ENCODE measurements around the gene ZNF407.
"Not testable (repeated sequence)": the region's sequence is repeated elsewhere in the genome, so short reads cannot be mapped to it uniquely, and the experiment has no call there.

ZNF407 gene

DNA sequence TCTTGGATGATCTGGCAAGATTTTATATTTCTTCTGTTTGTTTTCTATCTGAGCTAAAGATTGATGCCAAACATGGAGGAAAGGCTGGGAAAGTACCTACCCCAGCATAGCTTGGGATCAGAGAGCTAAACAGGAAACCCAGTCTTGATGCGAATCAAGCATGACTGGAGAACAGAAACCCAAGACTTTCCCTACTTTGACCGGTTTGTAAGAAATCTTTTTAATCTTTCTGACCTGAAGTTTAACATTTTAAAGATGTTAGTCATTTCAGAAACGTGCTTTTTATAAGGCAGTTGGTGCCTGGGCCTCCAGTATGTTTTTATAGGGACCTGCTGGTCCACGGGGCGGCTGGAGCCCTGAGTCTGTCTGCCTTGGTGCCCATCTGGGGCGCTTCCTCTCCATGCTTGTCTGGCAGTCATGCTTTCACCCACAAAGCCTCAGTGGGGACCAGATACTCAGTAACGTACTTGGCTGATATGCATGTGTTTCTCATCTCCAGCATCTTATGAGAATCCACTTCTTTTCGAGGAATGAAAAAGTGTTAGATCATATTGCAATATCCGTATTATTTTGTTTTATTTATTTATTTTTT lies 344.7 kb downstream of the ZNF407 start:
- no peak for DNase-seq

DNA sequence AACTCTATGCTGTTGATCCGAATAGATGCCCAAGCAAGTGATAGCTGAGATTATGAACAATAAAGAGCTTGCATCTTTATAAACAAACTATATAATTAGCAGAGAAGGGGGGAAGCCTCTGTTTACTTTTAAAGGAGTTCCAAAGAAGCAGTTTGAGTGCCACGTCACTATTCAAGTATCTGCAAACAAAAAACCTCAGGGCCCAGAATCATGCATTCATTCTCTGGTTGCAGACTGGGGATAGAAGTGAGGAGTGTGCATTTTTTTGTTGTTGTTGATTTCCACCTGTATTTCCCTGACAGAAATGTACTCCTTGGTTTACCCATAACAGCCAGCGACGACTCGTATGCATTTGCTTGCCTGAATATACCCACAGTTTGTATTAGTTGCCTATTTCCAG lies 347.0 kb downstream of the ZNF407 start:
- no peak for DNase-seq

DNA sequence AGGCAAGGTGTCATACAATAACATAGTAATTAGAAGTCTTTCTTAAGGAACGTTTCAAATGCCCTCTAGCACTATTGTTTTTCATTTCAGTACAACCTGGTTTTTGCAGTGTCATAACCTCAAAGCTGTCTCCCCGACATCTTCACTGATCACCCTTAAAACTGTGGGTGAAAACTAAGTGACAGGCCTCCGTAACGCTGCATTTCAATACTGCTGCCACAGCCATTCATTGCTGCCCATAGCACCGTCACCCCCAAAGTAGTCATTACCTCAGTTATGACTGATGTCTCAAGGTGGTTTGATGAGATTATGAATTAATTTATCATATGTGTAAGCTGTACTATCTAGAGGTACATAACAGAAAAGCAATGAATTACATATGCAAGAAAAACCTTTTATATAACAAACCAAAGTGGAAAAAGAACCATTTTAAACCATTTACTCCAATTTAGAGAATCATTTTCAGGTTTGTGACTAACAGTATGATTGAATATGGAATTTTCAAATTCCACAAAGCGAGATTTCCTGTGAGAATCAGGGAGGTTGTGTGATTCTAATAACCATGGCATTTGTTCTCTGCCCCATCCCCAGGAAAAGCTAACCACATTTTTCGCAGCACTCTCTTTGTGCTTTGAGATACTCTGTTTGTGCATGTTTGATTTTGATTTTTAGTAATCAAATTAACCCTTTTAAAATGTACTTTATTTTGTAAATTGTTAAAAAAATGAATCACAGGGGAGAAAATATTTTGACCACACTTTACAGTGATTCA lies 348.3 kb downstream of the ZNF407 start:
- DNase-seq = no peak

DNA sequence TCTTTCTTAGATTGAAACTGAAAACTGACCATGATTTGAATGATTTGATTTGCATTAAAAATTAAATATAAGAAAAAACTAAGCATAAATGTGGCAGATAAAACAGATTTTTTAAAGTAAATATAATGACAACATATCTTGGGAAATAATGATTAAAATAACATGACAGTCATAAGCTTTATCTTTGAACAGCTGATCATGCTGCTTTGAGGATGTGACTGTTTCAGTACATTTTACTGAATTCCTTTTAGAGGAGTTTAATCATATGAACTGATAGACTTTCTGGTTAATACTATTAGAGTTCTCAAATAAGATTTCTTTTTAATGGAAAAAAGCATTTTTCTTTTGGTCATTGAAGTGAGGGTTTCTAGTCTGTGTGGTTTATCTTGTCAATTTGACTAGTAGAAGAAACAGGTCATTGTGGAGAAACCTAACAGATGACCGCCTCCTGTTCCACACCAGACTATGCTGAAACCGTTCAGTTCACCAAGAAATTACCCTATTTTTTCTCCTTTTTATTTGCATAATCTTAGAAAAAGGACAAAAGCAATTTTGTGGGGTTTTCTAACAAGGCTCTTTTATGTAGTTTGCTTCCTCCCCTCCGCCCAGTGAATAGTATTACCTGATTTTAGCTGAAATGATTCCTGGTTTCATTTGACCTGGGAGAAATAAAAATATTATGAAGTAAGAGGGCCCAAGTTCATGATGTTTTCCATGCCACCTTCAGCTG lies 349.1 kb downstream of the ZNF407 start:
- DNase-seq = no peak

DNA sequence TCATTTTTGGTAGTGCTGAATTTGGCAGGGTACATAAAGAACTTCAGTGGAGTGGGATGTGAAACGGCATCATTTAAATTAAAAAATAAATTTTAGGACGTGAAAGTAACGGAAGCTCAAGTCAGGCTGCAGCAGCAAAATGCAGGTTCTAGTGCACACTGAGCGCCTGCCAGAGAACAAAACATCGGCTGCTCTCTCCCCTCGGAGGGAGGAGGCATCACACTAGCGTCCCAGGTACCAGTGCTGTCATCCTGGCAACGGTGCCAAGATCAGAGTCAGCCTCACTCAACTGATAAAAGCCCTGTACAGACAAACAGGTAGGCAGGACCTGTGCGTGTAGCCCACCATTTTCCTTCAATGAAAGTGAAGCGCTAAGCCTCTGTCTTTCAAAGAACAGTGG lies 349.7 kb downstream of the ZNF407 start:
- DNase-seq = no peak

DNA sequence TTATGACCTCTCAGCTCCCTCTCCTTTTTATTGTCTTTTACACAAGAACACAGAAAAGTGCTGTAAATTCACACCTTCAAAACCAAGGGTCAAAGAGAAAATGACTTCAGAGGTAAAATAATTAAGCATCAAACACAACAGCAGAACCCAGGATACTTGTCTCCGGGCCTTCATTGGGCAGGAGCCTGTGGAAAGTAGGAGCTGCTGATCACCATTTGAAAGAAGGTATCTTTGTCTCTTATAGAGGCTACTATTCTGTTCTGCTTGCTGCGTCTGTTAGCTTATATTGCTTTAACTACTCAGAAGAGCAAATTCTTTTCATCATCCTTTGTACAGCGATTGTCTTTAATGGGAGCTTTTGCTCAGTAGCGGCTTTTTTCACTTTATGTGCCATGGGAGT lies 350.2 kb downstream of the ZNF407 start:
- no peak for DNase-seq

DNA sequence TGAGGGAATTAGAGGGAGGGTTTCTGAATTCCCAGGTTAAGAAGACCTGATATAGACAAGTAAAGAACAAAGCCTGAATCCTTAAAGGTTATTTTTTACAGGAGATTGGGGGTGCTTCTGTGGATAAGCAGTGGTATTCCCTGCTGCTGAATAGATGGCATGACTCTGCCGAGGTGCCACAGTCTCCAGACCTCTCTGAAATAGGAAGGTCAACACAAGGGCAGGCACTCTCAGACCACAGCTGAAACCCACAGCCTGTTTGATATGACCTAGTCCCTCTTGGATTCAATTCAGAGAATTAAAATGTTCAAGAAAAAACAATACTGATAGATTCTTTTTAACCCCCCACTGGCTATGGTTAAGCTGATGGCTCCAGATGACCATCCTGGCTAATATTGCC lies 351.9 kb downstream of the ZNF407 start:
- no peak for DNase-seq

DNA sequence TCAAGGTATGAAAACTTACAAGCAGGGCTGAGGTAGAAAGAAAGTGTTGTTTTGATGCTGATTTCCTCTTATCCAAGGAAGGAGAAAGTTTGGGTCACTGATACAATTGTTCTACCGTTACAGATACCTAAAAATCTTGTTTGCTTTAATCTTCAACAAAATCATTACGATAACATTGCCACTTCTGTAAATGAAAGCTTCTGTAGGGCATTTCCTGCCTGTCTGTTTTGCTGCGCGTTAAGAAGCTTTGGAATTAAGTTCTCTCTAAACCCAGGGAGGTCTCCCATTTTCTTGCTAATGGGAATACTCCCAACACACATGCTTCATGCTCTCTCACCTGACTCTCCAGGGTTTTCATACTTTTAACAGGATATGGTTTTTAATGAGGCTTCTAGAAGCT lies 352.8 kb downstream of the ZNF407 start:
- DNase-seq = no peak

DNA sequence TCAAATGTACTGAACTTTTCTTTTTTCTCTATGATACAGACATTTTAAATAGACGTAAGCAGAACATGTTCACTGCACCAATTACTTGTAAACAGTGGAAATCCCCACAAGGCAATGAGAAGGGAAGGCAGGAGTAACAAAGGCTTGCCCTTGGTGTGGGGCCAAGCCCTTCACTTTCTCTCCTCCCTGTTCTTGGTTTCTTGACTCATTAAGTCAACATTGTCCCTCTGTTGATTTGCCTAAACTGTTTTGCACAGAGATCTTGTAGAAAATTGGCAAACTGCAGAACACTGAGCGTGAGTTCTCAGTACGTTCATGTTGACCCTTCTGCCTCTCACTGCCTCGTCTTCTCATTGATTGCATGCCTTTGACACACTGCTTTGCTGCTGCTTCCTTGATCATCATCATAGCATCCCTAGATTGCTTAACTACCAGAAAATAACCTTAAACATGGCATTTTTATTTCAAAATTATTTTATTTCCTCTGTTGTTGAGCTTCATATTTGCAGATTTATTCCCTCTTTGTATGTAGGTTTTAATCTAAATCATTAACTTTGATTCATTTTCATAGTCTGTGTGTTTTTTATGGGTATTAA lies 353.6 kb downstream of the ZNF407 start:
- no peak for DNase-seq

DNA sequence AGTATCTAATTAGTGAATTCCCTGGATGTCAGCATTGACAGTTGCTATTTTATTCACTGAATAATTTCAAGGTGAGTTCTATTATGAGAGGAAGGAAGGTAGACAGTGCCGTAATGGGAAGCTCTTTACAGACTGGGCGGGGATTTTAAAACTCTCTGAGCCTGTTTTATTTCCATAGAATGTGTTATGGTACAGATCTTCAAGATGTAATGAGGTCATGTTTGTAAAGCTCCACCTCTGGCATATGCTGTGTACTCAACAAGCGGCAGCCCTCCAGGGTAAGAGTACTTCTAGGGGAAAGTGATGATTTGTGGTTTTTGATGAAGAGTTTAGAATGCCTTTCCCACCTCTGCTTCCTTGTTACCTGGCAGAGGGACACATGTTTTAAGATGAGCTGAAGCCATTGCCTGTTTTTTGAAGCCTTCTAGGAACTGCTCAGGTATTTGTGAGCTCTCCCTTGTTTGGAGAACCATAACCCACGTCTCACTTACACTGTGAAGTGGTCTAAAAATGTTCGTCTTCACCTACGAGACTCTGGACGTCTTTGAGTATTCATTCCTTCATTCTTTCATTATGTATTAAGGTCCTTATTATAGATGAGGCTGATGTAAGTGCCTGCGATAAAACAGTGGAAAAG lies 360.0 kb downstream of the ZNF407 start:
- DNase-seq = no peak

DNA sequence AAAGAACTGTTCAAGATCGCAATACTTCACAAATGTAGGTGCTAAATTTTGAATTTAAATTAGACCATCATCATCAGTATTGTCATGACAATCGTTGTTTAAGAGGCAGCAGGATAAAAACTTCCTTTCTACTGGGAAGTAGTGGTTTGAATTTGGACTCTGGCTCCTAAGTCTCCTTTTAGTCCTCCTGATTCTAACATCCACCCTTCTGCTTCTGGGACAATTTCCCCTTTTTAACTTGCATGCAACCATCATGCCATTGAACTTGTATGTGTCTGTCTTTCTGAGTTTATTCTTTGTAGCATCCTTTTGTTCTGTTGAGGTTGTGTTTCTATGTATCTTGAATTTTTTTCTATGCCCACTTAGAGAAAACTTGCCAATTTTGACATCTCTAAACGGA lies 361.5 kb downstream of the ZNF407 start:
- no peak for DNase-seq

DNA sequence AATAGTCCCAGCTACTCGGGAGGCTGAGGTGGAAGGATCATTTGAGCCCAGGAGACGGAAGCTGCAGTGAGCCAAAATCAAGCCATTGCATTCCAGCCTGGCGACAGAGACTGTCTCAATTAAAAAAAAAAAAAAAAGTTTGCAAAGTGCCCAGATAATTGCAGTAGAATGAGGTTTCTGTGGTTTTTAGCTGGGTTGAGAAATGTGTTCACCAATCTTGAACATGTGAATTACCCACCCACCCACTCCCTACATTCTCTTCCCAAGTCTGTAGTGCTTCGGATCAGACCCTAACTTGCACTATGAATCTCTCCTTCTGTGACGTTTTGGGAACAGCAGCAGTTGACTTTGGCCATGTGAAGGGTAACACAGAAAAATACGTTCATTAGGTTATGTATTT lies 363.9 kb downstream of the ZNF407 start:
- no peak for DNase-seq

DNA sequence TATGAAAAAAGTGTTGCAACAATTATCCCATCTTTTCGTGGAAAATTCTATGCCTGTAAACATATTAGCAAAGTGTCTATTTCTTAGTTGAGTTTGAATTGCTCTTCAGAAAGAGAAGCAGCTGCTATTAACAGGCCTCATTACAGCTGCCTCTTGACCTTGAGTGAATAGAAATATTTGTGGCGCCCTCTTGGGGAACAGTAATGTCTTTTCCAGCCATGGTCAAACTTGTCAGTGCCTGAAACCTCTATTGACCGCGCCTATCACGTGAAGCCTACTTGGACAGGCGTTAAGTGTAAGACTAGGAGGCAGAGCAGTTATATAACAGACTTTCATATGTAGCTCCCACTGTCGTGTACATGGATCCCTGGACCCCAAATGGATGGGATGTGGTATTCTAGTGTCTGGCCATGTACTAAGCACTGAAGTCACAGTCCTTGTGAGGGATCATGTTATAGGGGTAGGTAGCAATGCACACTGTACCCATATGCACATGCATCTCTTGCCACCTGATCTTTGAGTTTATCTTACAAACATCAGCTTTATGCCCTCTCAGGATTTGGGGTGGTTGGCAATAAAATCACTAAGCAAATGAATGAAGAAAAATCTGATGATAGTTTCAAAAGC lies 366.3 kb downstream of the ZNF407 start:
- no peak for DNase-seq

DNA sequence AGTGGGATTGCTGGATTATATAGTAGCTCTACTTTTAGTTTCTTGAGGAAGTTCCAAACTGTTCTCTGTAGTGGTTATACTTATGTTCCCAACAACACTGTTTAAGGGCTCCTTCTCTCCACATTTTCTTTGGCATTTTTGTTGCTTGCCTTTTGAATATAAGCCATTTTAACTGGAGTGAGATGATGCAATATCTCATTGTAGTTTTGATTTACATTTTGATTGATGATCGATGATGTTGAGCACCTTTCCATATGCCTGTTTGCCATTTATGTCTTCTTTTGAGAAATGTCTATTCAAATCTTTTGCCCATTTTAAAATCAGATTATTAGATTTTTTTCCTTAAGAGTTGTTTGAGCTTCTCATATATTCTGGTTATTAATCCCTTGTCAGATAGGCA lies 368.0 kb downstream of the ZNF407 start:
- DNase-seq = no peak

DNA sequence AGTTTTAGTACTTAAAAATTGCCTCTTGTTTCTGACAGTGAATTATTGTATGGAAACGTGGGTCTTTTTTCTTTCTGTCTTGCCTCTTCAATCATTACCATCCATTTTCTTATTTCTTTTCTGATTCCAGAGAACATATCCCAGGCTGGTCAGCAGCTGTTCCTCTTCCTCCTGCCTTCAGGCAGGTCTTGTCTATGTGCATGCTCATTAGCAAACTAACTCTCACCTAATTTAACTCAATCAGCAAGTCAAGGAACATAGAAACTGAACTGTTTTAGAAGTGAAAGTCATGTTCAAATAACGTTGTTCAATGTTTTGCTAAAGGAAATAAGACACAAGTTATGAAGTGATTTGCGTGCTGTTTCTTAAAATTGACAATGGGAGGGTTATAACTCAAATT lies 369.8 kb downstream of the ZNF407 start:
- no peak for DNase-seq

DNA sequence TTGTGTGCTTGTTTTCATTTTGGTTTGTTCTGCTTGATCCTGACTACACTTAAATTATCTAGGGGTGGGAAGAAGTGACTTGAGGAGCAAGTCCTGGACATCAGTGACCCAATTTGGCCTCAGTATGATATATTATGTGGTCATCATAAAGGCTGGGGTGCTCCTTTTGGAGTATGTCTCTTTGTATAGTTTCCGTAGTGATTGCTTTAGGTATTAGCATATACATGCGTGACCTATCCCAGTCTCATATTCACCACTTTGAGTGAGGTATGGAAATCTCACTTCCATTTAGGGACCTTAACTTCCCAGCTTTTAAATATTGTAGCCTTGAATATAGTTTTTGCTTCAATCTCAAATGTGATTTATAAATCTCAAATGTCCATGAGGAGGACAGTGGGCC lies 370.3 kb downstream of the ZNF407 start:
- DNase-seq = no peak

DNA sequence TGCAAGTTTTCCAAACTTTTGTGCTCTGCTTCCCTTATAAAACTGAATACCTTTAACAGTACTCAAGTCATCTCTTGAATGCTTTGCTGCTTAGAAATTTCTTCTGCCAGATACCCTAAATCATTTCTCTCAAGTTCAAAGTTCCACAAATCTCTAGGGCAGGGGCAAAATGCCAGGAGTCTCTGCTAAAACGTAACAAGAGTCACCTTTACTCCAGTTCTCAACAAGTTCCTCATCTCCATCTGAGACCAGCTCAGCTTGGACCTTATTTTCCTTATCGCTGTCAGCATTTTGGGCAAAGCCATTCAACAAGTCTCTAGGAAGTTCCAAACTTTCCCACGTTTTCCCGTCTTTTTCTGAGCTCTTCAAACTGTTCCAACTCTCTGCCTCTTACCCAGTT lies 373.7 kb downstream of the ZNF407 start:
- DNase-seq = not testable (repeated sequence)

DNA sequence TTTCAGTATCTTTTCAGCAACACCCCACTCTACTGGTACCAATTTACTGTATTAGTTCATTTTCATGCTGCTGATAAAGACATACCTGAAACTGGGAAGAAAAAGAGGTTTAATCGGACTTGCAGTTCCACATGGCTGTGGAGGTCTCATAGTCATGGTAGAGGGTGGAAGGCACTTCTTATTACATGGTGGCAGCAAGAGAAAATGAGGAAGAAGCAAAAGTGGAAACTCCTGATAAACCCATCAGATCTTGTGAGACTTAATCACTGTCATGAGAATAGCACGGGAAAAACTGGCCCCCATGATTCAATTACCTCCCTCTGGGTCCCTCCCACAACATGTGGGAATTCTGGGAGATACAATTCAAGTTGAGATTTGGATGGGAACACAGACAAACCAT lies 374.1 kb downstream of the ZNF407 start:
- DNase-seq = not testable (repeated sequence)

DNA sequence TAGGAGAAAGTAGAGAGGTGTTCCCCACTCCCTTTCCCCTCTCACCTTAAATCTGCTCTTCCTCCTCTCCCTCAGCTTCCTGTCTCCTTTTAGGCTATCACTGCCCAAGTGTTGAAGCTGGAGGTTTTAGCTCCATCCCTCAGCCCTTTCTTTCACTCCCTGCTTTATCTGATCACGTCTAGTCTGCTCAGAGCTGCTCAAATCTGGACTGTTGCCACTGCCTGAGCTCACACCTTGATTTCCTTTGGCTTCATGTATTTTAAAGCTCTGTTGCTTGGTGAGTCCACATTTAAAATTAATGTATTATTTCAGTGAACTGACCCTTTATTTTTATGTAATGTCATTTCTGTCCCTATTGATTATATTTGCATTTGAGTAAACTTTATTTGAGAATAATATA lies 374.7 kb downstream of the ZNF407 start:
- DNase-seq = no peak

DNA sequence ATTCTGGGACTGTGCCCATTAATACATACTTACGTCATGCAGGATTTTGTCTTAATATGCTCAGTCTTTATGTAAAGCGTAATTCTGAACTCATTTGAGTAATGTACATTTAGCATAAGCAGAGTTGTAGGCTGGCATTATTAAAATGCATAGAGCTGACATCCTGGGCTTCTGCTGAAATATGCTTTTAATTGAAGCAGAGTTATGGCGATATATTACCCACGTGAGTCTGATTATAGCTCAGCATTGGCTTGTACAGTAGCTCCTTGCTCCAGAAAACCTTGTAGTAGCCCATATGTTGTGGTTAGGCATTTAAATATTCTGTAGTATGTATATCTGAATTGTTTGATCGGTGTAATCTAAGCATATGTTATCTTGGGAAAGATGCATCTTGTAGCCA lies 377.3 kb downstream of the ZNF407 start:
- no peak for DNase-seq

DNA sequence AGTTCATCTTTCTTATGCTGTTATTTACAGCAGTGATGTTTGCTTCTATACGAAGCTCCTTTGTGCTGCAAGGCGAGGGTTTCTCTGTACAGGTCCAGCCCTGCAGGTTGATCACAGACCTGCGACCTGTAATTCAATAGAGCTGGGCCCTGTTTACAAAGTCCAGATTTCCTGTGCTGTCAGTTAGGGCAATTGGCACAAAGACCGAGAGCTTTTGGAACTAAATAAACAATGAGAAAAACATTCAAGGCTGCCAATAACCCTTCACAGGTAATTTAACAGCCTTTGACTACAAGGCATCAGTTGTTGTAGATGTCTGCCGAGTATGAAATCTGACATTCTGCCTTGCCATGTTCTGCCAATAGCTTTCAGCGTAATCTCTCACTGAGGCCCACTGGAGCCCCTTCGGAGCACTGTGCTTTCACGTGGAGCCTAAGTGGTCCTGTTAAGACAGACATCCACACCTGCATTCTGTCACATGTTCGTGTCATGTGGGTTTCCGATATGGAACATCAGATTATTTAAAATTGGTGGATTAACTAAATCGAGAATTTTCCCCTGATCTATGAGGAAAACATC lies 378.8 kb downstream of the ZNF407 start:
- DNase-seq = no peak

DNA sequence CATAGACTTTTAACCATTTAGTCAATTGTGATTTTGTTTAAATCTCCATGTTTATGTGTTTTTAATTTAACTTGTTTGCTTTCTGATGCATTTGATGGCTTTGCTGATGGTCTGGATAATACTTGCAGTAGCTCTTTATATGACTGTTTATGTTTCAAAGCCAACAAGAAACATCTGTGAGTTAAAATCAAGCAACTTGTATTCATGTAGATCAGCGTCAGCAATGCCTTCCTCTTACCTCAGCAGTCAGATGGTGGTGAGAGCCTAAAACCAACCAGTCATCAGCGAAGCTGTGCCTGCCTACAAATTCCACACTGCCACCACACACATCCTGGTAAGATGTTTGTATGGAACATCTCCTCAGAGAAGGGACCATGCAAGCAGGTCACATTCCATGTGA lies 379.4 kb downstream of the ZNF407 start:
- no peak for DNase-seq

DNA sequence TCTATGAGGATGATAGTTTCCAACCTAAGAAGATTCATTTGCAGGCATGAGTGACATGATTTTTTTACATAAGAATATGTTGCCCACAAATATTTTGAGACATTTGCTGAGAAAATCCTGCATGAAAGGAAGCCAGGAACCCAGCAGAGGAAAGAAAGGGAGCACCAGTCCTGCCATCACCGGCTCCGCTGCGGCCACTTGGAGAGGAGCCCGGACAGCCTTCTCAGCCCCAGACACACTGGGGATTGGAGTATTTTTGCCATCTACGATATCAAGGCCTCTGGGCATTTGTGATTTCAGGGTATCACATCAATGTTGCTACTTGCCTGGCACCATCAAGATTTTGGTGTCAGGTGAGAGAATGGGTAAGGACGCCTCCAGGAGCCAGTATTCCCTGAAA lies 383.0 kb downstream of the ZNF407 start:
- DNase-seq = no peak
